A549 (cell line): ENCODE results near the gene VWA8. TPM values are rescaled to one million over a fixed set of nuclear protein-coding genes. Genes with fewer than 3 reads are reported as not detected.
A peak's percentile ranks its signal among the peaks of the same experiment; 100 is the strongest.

ENCODE experiments used
- ATAC-seq, 2 experiments: fragments of 200-7000 bp in 1 of 2; fragments of >200 bp in 1 of 2; cut with Nextera tagmentation in 1 of 2; cut with Tn5 transposase in 1 of 2; 3 replicates each; pipeline versions ENCODE4 v1.8.0 to v1.9.1; 2018 to 2020; ENCODE audit warnings: mild to moderate bottlenecking in 1 of 2, moderate library complexity in 1 of 2
- CTCF ChIA-PET: fragments of 300-600 bp; sonication (Branson Sonifier 250); formaldehyde crosslinking; extraction: SDS; loops from one replicate; lab custom pipeline; 2021; ENCODE audit warnings: antibody characterized with exemption, inconsistent platforms; lab: Yijun Ruan, JAX
- POLR2A ChIA-PET: fragments of 350-600 bp; formaldehyde crosslinking; extraction: SDS; loops from one replicate; lab custom pipeline; 2021; ENCODE audit warnings: antibody characterized with exemption, inconsistent platforms; lab: Yijun Ruan, JAX
- DNase-seq, 2 experiments: peaks; one replicate each; pipeline versions ENCODE4 v3.0.0 to v3.0.0-alpha.2; 2011 to 2016; ENCODE audit warnings: low read depth in 1 of 2, low spot score in 1 of 2
- FAIRE-seq: peaks from 2 replicates; lab custom pipeline; 2011; peaks lifted over from hg19 to GRCh38; lab: Jason Lieb, UNC
- H3K27ac ChIP-seq, 2 experiments: fragments of >200 bp; sonication (Bioruptor Twin); formaldehyde crosslinking; 3 replicates each; pipeline ENCODE4 v1.5.1; 2016 to 2017
- H3K4me1 ChIP-seq: fragments of >200 bp; sonication (Bioruptor Twin); formaldehyde crosslinking; 3 replicates; pipeline ENCODE4 v1.6.1; 2016
- H3K4me2 ChIP-seq: fragments of >200 bp; sonication (Bioruptor Twin); formaldehyde crosslinking; 3 replicates; pipeline ENCODE4 v1.6.1; 2016
- H3K4me3 ChIP-seq: fragments of >200 bp; sonication (Bioruptor Twin); formaldehyde crosslinking; 3 replicates; pipeline ENCODE4 v1.5.1; 2016
- H3K9me3 ChIP-seq: fragments of >200 bp; sonication (Bioruptor Twin); formaldehyde crosslinking; 3 replicates; pipeline ENCODE4 v1.6.1; 2016
- CBX8 ChIP-seq: fragments of 200-600 bp; sonication (generic); IDR thresholded peaks from 2 replicates; pipeline ENCODE4 v1.6.1; 2016
- CEBPB ChIP-seq, 2 experiments: fragments of >200 bp in 1 of 2; sonication (Bioruptor Twin) in 1 of 2; formaldehyde crosslinking in 1 of 2; IDR thresholded peaks; 2 replicates each; pipeline ENCODE4 v1.6.1; 2012 to 2016
- CHD4 ChIP-seq: fragments of 200-600 bp; sonication (generic); IDR thresholded peaks from 2 replicates; pipeline ENCODE4 v1.6.1; 2016; ENCODE audit warnings: antibody characterized with exemption, mild to moderate bottlenecking, borderline replicate concordance
- EHF ChIP-seq: fragments of 250-450 bp; sonication (Bioruptor Pico); IDR thresholded peaks from 2 replicates; pipeline ENCODE4 v1.5.0; 2020; ENCODE audit warnings: mild to moderate bottlenecking
- EP300 ChIP-seq, 2 experiments: fragments of >200 bp; sonication (Bioruptor Twin); formaldehyde crosslinking; IDR thresholded peaks; 2 replicates in 1 of 2; 3 replicates in 1 of 2; pipeline ENCODE4 v1.6.1; 2016 to 2017
- FOSL2 ChIP-seq, 2 experiments: fragments of 450-650 bp in 1 of 2; fragments of >200 bp in 1 of 2; sonication (Bioruptor Twin) in 1 of 2; formaldehyde crosslinking; IDR thresholded peaks; 2 replicates each; pipeline versions ENCODE4 v1.5.0 to v1.6.1; 2016 to 2020; ENCODE audit warnings: mild to moderate bottlenecking in 1 of 2, moderate library complexity in 1 of 2
- FOXS1 ChIP-seq: fragments of 250-450 bp; sonication (Bioruptor Pico); IDR thresholded peaks from 2 replicates; pipeline ENCODE4 v1.5.0; 2020; ENCODE audit warnings: mild to moderate bottlenecking, moderate library complexity
- GATA3 ChIP-seq: IDR thresholded peaks from 2 replicates; pipeline ENCODE4 v1.6.1; 2012; ENCODE audit warnings: borderline replicate concordance
- HEYL ChIP-seq: fragments of 250-450 bp; sonication (Bioruptor Pico); IDR thresholded peaks from 2 replicates; pipeline ENCODE4 v1.8.0; 2021; ENCODE audit warnings: mild to moderate bottlenecking, moderate library complexity
- HOXA7 ChIP-seq: fragments of 250-450 bp; sonication (Bioruptor Pico); IDR thresholded peaks from 2 replicates; pipeline ENCODE4 v1.5.0; 2020; ENCODE audit warnings: mild to moderate bottlenecking, moderate library complexity
- HOXB5 ChIP-seq: fragments of 250-450 bp; sonication (Bioruptor Pico); IDR thresholded peaks from 2 replicates; pipeline ENCODE4 v1.5.0; 2020; ENCODE audit warnings: mild to moderate bottlenecking, moderate library complexity
- JUNB ChIP-seq: fragments of >200 bp; sonication (Bioruptor Twin); formaldehyde crosslinking; IDR thresholded peaks from 2 replicates; pipeline ENCODE4 v1.6.1; 2016
- KDM5A ChIP-seq: fragments of 200-600 bp; sonication (generic); IDR thresholded peaks from 2 replicates; pipeline ENCODE4 v1.6.1; 2016; ENCODE audit warnings: antibody characterized with exemption, mild to moderate bottlenecking
- MAZ ChIP-seq: fragments of 150-350 bp; IDR thresholded peaks from 2 replicates; pipeline ENCODE4 v1.6.1; 2014; ENCODE audit warnings: antibody characterized with exemption, low read depth, low read length, borderline replicate concordance
- MYC ChIP-seq: IDR thresholded peaks from 2 replicates; pipeline ENCODE4 v1.6.1; 2012; ENCODE audit warnings: mild to moderate bottlenecking, inconsistent platforms, low read length, improper control_type of control experiment, borderline replicate concordance
- NFE2L2 ChIP-seq: fragments of 150-350 bp; conservative IDR thresholded peaks from 2 replicates; pipeline ENCODE4 v1.6.1; 2014; ENCODE audit warnings: low read length
- NR3C1 ChIP-seq: fragments of >200 bp; sonication (Bioruptor Twin); formaldehyde crosslinking; IDR thresholded peaks from 3 replicates; pipeline ENCODE4 v1.6.1; 2017
- POLR2AphosphoS2 ChIP-seq: conservative IDR thresholded peaks from 2 replicates; pipeline ENCODE4 v1.6.1; 2012; ENCODE audit warnings: low read length, improper control_type of control experiment, inconsistent platforms
- RAD21 ChIP-seq, 2 experiments: fragments of >200 bp in 1 of 2; sonication (Bioruptor Twin) in 1 of 2; formaldehyde crosslinking in 1 of 2; IDR thresholded peaks in 1 of 2; conservative IDR thresholded peaks in 1 of 2; 2 replicates in 1 of 2; 3 replicates in 1 of 2; pipeline ENCODE4 v1.6.1; 2012 to 2018; ENCODE audit warnings: inconsistent platforms in 1 of 2
- RCOR1 ChIP-seq: fragments of 150-350 bp; IDR thresholded peaks from 2 replicates; pipeline ENCODE4 v1.6.1; 2014; ENCODE audit warnings: antibody characterized with exemption, low read length, low read depth
- RFX5 ChIP-seq: fragments of 450-650 bp; IDR thresholded peaks from 2 replicates; pipeline ENCODE4 v1.7.1; 2014; ENCODE audit warnings: antibody characterized with exemption, mild to moderate bottlenecking, moderate library complexity
- SMC3 ChIP-seq: fragments of >200 bp; sonication (Bioruptor Twin); formaldehyde crosslinking; IDR thresholded peaks from 3 replicates; pipeline ENCODE4 v1.6.1; 2018; ENCODE audit warnings: inconsistent platforms
- TP53 ChIP-seq: fragments of 250-450 bp; sonication (Bioruptor Pico); IDR thresholded peaks from 2 replicates; pipeline ENCODE4 v1.5.0; 2021; ENCODE audit warnings: mild to moderate bottlenecking, moderate library complexity
- ZC3H11A ChIP-seq: fragments of 450-650 bp; IDR thresholded peaks from 2 replicates; pipeline ENCODE4 v1.6.1; 2014; ENCODE audit warnings: antibody characterized with exemption, mild to moderate bottlenecking
- ZSCAN20 ChIP-seq: fragments of 250-450 bp; sonication (Bioruptor Pico); IDR thresholded peaks from 2 replicates; pipeline ENCODE4 v1.8.0; 2022; ENCODE audit warnings: mild to moderate bottlenecking, moderate library complexity
- WGBS: methylation state at CpG from one replicate; pipeline ENCODE4 v1.1.6; 2017; ENCODE audit errors: missing lambda C conversion rate; 5-methylcytosine and 5-hydroxymethylcytosine counted together
- polyA plus RNA-seq, 4 experiments: library from polyadenylated mRNA; depleted of rRNA in 3 of 4; stranded (reverse); fragments of >200 nt; fragmentation: RNase III in 1 of 4; extraction: RNeasy Plus Mini Kit Qiagen cat#74134 plus additional on column Dnase treatment in 1 of 4; gene quantifications; 2 replicates in 3 of 4; 3 replicates in 1 of 4; pipeline ENCODE4 v1.2.3, GENCODE V29; 2011 to 2017
- TF ChIP-seq, protein P1 (sequence below): IDR thresholded peaks from 2 replicates; pipeline ENCODE4 v1.6.1; 2012; ENCODE audit warnings: low read depth, borderline replicate concordance
- TF ChIP-seq, protein P2 (sequence below): IDR thresholded peaks from 2 replicates; pipeline ENCODE4 v1.6.1; 2012
- TF ChIP-seq, protein P3 (sequence below): fragments of >200 bp; sonication (Bioruptor Twin); formaldehyde crosslinking; IDR thresholded peaks from 3 replicates; pipeline ENCODE4 v1.5.1; 2016
- TF ChIP-seq, protein P4 (sequence below): fragments of 250-450 bp; sonication (Bioruptor Pico); IDR thresholded peaks from 2 replicates; pipeline ENCODE4 v1.5.0; 2021; ENCODE audit warnings: mild to moderate bottlenecking, moderate library complexity, borderline replicate concordance

VWA8 gene
- polyA plus RNA-seq, 2 of the 4 experiments (the other 2 are of a cell fraction) = 6.4 to 15.3 TPM

DNA sequence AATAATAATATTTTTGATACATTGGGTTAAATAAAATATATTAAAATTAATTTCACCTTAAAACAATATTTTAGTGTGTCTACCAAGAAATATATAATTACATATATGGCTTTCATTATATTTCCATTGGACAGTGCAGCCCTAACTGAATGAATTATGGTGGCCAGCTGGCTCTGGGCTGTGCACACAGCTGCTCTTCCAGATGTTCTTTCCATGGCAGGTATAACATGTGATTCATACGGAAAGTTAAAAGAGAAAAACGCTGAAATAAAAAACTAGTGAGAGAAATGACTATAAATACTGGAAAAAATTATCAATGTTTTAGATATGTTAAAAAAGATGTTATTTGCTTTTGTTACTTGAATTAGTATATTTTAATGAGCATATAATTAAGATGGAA is 287.3 kb downstream of the VWA8 start:
- WGBS = 94% methylated on average over 2 of the region's 2 CpGs
- CTCF ChIA-PET = interaction anchor here (0.6 kb wide), 1 partner anchor 433 kb away, joined by 3 read pairs; no protein-coding TSS in a partner anchor
- Histone ChIP-seq H3K4me3 (no peak overlapping the region), H3K4me2 (no peak overlapping the region), H3K27ac (no peak overlapping the region), H3K9me3 (no peaks in the 10 kb centered on the region), H3K4me1 (peaks cover 10% of the 10 kb centered on the region; the same call in 2 of the 3 replicates)
- DNase-seq = no peak
- no peak for ATAC-seq
- POLR2A ChIA-PET = no interaction called here
- TF ChIP-seq, protein P1, sequence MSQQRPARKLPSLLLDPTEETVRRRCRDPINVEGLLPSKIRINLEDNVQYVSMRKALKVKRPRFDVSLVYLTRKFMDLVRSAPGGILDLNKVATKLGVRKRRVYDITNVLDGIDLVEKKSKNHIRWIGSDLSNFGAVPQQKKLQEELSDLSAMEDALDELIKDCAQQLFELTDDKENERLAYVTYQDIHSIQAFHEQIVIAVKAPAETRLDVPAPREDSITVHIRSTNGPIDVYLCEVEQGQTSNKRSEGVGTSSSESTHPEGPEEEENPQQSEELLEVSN = no peak
- no peak for TF ChIP-seq GATA3
- no peak for TF ChIP-seq FOSL2 (IDR thresholded peaks at IDR 0.05)
- TF ChIP-seq FOSL2 (CRISPR knock-in tag; IDR thresholded peaks at IDR 0.05) = no peak
- no peak for TF ChIP-seq RFX5
- TF ChIP-seq HEYL (CRISPR knock-in tag) = no peak
- TF ChIP-seq TP53 (CRISPR knock-in tag) = no peak
- no peak for TF ChIP-seq FOXS1 (CRISPR knock-in tag)
- no peak for TF ChIP-seq EP300 (IDR thresholded peaks at IDR 0.05)
- TF ChIP-seq POLR2AphosphoS2 = no peak
- TF ChIP-seq JUNB = no peak
- TF ChIP-seq CEBPB (IDR thresholded peaks at IDR 0.05) = no peak
- TF ChIP-seq RCOR1 = no peak
- no peak for TF ChIP-seq ZSCAN20 (CRISPR knock-in tag)
- TF ChIP-seq EHF = no peak
- TF ChIP-seq HOXB5 (CRISPR knock-in tag) = no peak
- TF ChIP-seq CBX8 = no peak
- TF ChIP-seq, all 56 proteins: peak for 0
- no peak for FAIRE-seq

DNA sequence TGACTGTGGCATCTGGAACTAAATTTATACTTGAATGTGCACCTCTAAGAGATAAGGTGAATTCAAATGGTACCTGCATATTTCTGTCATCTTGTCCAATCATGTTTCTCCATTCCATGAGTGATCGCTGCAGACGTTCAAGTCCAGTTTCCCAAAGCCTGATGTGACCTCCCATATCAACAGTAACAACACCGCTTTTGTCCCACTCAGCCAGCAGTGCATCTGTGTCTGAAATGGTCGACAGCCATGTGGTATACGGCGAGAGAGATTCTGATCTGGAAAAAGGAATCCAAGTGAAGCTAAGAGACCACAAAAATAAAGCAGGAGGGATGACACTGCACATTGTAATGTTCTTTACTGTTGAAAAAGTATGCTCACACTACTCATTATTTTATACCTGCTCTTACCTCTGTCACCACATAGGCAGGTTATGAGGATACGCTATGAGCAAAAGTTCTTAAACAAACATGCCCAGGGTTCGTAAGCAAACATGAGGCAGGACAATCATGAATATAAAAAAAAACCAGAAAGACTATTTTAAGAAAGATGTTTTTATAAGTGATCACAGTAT is 290.0 kb downstream of the VWA8 start:
- no peak for DNase-seq
- Histone ChIP-seq H3K4me3 (no peak overlapping the region), H3K4me1 (peaks cover 23% of the 10 kb centered on the region), H3K9me3 (no peaks in the 10 kb centered on the region), H3K27ac (no peak overlapping the region), H3K4me2 (no peak overlapping the region)
- no peak for ATAC-seq
- TF ChIP-seq ZSCAN20 (CRISPR knock-in tag) (no peak), CHD4 (no peak), MYC (no peak), HOXA7 (CRISPR knock-in tag) (no peak), KDM5A (no peak), NFE2L2 (no peak), ZC3H11A (no peak), NR3C1 (no peak)
- TF ChIP-seq, protein P2, sequence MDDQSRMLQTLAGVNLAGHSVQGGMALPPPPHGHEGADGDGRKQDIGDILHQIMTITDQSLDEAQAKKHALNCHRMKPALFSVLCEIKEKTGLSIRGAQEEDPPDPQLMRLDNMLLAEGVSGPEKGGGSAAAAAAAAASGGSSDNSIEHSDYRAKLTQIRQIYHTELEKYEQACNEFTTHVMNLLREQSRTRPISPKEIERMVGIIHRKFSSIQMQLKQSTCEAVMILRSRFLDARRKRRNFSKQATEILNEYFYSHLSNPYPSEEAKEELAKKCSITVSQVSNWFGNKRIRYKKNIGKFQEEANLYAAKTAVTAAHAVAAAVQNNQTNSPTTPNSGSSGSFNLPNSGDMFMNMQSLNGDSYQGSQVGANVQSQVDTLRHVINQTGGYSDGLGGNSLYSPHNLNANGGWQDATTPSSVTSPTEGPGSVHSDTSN = no peak
- WGBS = 84% methylated on average over 8 of the region's 8 CpGs
- ChIA-PET CTCF (interaction anchor here (0.6 to 1.6 kb wide), 3 partner anchors 80 to 371 kb away, joined by 3 to 6 read pairs (median 4); no protein-coding TSS in a partner anchor), POLR2A (no interaction called here)
- FAIRE-seq = no peak

DNA sequence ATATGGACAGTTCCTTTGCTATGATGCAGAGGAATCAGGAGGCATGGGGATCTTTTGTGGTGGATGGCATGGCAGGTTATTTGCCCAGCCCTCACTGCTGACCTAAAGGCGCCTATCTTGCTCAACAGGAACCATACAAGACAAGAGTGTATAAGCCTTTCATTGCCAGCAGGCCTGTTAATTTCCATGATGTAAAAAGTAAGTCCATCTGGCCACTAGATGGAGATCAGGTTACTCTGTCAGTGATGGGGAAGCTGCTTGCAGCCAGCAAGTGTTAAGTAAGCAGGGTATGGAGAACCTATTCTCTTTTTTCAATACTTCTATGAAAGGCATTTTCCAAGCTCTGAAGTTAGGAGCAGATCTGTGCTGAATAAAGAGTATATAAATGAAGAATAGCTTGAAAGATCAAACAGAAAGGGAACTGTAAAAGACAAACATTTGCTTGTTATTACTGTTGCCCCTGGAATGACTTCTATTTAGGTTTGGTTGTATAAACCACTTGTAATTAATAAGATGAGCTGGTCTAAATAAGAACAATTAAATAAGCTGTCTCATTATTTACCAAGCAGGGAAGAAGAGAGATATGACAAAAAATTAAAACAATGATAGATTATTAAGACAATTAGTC is 292.7 kb downstream of the VWA8 start:
- TF ChIP-seq MAZ (no peak), CEBPB (IDR thresholded peaks at IDR 0.05) (peak in 1 of 2 experiments; percentile 43; a peak in 3 of 4 replicates), RAD21 (conservative IDR thresholded peaks at IDR 0.05 in 1 of 2, IDR thresholded peaks at IDR 0.05 in 1 of 2) (peak; percentile 90 to 91), KDM5A (no peak), CBX8 (no peak), SMC3 (peak; percentile 91)
- TF ChIP-seq, protein P3, sequence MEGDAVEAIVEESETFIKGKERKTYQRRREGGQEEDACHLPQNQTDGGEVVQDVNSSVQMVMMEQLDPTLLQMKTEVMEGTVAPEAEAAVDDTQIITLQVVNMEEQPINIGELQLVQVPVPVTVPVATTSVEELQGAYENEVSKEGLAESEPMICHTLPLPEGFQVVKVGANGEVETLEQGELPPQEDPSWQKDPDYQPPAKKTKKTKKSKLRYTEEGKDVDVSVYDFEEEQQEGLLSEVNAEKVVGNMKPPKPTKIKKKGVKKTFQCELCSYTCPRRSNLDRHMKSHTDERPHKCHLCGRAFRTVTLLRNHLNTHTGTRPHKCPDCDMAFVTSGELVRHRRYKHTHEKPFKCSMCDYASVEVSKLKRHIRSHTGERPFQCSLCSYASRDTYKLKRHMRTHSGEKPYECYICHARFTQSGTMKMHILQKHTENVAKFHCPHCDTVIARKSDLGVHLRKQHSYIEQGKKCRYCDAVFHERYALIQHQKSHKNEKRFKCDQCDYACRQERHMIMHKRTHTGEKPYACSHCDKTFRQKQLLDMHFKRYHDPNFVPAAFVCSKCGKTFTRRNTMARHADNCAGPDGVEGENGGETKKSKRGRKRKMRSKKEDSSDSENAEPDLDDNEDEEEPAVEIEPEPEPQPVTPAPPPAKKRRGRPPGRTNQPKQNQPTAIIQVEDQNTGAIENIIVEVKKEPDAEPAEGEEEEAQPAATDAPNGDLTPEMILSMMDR = peak; percentile 78
- TF ChIP-seq, protein P4, sequence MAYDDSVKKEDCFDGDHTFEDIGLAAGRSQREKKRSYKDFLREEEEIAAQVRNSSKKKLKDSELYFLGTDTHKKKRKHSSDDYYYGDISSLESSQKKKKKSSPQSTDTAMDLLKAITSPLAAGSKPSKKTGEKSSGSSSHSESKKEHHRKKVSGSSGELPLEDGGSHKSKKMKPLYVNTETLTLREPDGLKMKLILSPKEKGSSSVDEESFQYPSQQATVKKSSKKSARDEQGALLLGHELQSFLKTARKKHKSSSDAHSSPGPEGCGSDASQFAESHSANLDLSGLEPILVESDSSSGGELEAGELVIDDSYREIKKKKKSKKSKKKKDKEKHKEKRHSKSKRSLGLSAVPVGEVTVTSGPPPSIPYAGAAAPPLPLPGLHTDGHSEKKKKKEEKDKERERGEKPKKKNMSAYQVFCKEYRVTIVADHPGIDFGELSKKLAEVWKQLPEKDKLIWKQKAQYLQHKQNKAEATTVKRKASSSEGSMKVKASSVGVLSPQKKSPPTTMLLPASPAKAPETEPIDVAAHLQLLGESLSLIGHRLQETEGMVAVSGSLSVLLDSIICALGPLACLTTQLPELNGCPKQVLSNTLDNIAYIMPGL (CRISPR knock-in tag) = no peak
- Histone ChIP-seq H3K4me2 (peak overlapping the region; percentile 43; the same call in 2 of the 3 replicates), H3K9me3 (no peaks in the 10 kb centered on the region), H3K4me1 (peaks cover 23% of the 10 kb centered on the region), H3K27ac (peak overlapping the region in 1 of 2 experiments; percentile 58; a peak in 2 of 6 replicates), H3K4me3 (no peak overlapping the region)
- ATAC-seq (peak; percentile 98), FAIRE-seq (peak; percentile 83), DNase-seq (peak; percentile 55 to 90)
- ChIA-PET CTCF (interaction anchor here (0.6 to 3.7 kb wide), 50 partner anchors 9 to 1176 kb away, joined by 3 to 29 read pairs (median 3); partner anchors contain the start of gene DGKH), POLR2A (interaction anchor here (1.3 to 1.5 kb wide), 4 partner anchors 28 to 380 kb away, joined by 3 to 6 read pairs (median 5); partner anchors contain the start of genes DGKH and VWA8)
- WGBS = 0% methylated on average over 1 of the region's 1 CpG
